K562 (cell line): ENCODE measurements around the gene ZNF277. TPM values are rescaled to one million over a fixed set of nuclear protein-coding genes. Genes with fewer than 3 reads are reported as not detected.
A peak's percentile ranks its signal among the peaks of the same experiment; 100 is the strongest.

Source experiments
- ATAC-seq: fragments of 200-7000 bp; cut with Tn5 transposase; 3 replicates; pipeline ENCODE4 v1.9.1; 2020; ENCODE audit warnings: moderate library complexity
- BruUV-seq: library from RNA; stranded (reverse); fragments of 400-500 nt; replicated peaks from 2 replicates; lab custom pipeline; 2021; lab: Mats Ljungman, UMichigan
- CTCF ChIA-PET: fragments of 300-600 bp; formaldehyde crosslinking; extraction: SDS; loops from one replicate; lab custom pipeline; 2021; ENCODE audit warnings: low intra/inter-chr PET ratio; lab: Yijun Ruan, JAX
- POLR2A ChIA-PET: fragments of 300-600, 350-650 bp; sonication (Branson Sonifier 250); formaldehyde crosslinking; extraction: SDS; loops from one replicate; lab custom pipeline; 2021; ENCODE audit warnings: antibody characterized with exemption, inconsistent platforms; lab: Yijun Ruan, JAX
- DNase-seq, 4 experiments: peaks; one replicate each; pipeline versions ENCODE4 v3.0.0 to v3.0.0-alpha.2; 2011 to 2018; ENCODE audit warnings: low spot score in 3 of 4, mixed read lengths in 3 of 4; ENCODE audit errors: extremely low read depth in 1 of 4
- FAIRE-seq: peaks from 2 replicates; lab custom pipeline; 2011; peaks lifted over from hg19 to GRCh38; lab: Jason Lieb, UNC
- H2AFZ ChIP-seq: 2 replicates; pipeline ENCODE4 v1.6.0; 2011; ENCODE audit warnings: low read depth, low read length, control low read depth, inconsistent platforms
- H3K27ac ChIP-seq: fragments of 200-600 bp; 3 replicates; pipeline ENCODE4 v1.8.0; 2011; ENCODE audit warnings: low read depth, mild to moderate bottlenecking, control low read depth, inconsistent platforms, low read length, moderate library complexity, mixed read lengths; ENCODE audit errors: extremely low read depth
- H3K27me3 ChIP-seq, 2 experiments: fragments of 300-600 bp in 1 of 2; 2 replicates in 1 of 2; 3 replicates in 1 of 2; pipeline versions ENCODE4 v1.6.0 to v1.8.0; 2011; ENCODE audit warnings: inconsistent platforms in 2 of 2, low read length in 2 of 2, mild to moderate bottlenecking in 1 of 2, mixed read lengths in 1 of 2, moderate library complexity in 1 of 2; ENCODE audit not compliant: control insufficient read depth in 2 of 2, insufficient read depth in 2 of 2
- H3K36me3 ChIP-seq: fragments of 300-600 bp; 3 replicates; pipeline ENCODE4 v1.8.0; 2011; ENCODE audit warnings: mild to moderate bottlenecking, low read length, inconsistent platforms; ENCODE audit not compliant: control insufficient read depth, insufficient read depth
- H3K4me1 ChIP-seq, 2 experiments: fragments of 200-600 bp in 1 of 2; replicated peaks in 1 of 2; 2 replicates in 1 of 2; 3 replicates in 1 of 2; pipeline versions ENCODE4 v1.5.1 to v1.8.0; 2011; ENCODE audit warnings: inconsistent platforms in 2 of 2, low read length in 2 of 2, mild to moderate bottlenecking in 1 of 2, mixed read lengths in 1 of 2, moderate library complexity in 1 of 2; ENCODE audit not compliant: control insufficient read depth in 2 of 2, insufficient read depth in 2 of 2
- H3K4me2 ChIP-seq: 2 replicates; pipeline ENCODE4 v1.6.1; 2011; ENCODE audit warnings: low read length, control low read depth, inconsistent platforms, mixed read lengths; ENCODE audit not compliant: insufficient read depth
- H3K4me3 ChIP-seq: fragments of 200-600 bp; sonication (generic), shearing (Covaris generic); 2 replicates; pipeline ENCODE4 v1.5.1; 2016; ENCODE audit warnings: control low read depth, inconsistent platforms
- H3K79me2 ChIP-seq: fragments of 200-600 bp; 3 replicates; pipeline ENCODE4 v1.8.0; 2011; ENCODE audit warnings: low read length, inconsistent platforms; ENCODE audit not compliant: control insufficient read depth, insufficient read depth
- H3K9ac ChIP-seq, 2 experiments: 2 replicates each; pipeline versions ENCODE4 v1.6.0 to v1.6.1; 2011; ENCODE audit warnings: low read depth in 2 of 2, low read length in 2 of 2, control low read depth in 1 of 2, inconsistent platforms in 1 of 2, mild to moderate bottlenecking in 1 of 2, mixed read lengths in 1 of 2; ENCODE audit not compliant: insufficient read depth in 1 of 2
- H3K9me1 ChIP-seq: one replicate; pipeline ENCODE4 v1.6.0; 2011; ENCODE audit warnings: inconsistent platforms, mild to moderate bottlenecking, low read length, moderate library complexity; ENCODE audit not compliant: control insufficient read depth, insufficient read depth
- H3K9me3 ChIP-seq: replicated peaks from 2 replicates; pipeline ENCODE4 v1.5.1; 2011; ENCODE audit warnings: low read depth, low read length, inconsistent platforms; ENCODE audit not compliant: control insufficient read depth, insufficient read depth
- H4K20me1 ChIP-seq: replicated peaks from 2 replicates; pipeline ENCODE4 v1.6.1; 2011; ENCODE audit warnings: low read length, inconsistent platforms, mixed read lengths; ENCODE audit not compliant: control insufficient read depth, insufficient read depth
- ADNP ChIP-seq: fragments of 200-800 bp; sonication (Bioruptor generic); IDR thresholded peaks from 2 replicates; pipeline ENCODE4 v1.6.1; 2016; ENCODE audit warnings: missing genetic modification characterization, missing compliant biosample characterization
- ARID2 ChIP-seq: fragments of 450-650 bp; IDR thresholded peaks from 2 replicates; pipeline ENCODE4 v1.6.1; 2017; ENCODE audit warnings: antibody characterized with exemption, mild to moderate bottlenecking
- HDAC1 ChIP-seq, 2 experiments: fragments of 450-650 bp; IDR thresholded peaks; 2 replicates each; pipeline ENCODE4 v1.6.1; 2016 to 2017; ENCODE audit warnings: inconsistent platforms in 1 of 2, mild to moderate bottlenecking in 1 of 2, moderate library complexity in 1 of 2
- ILF3 ChIP-seq: fragments of 450-650 bp; IDR thresholded peaks from 2 replicates; pipeline ENCODE4 v1.6.1; 2018; ENCODE audit warnings: antibody characterized with exemption, mild to moderate bottlenecking, moderate library complexity, borderline replicate concordance
- JUN ChIP-seq, 2 experiments: sonication (generic) in 1 of 2; formaldehyde crosslinking in 1 of 2; IDR thresholded peaks; 2 replicates each; pipeline versions ENCODE4 v1.6.1 to v1.8.0; 2012 to 2022; ENCODE audit warnings: borderline replicate concordance in 2 of 2, mild to moderate bottlenecking in 2 of 2, improper control_type of control experiment in 1 of 2, low read depth in 1 of 2, low read length in 1 of 2, missing genetic modification reagents in 1 of 2
- MLLT1 ChIP-seq, 2 experiments: fragments of 450-650 bp; IDR thresholded peaks; 2 replicates each; pipeline ENCODE4 v1.6.1; 2016
- PML ChIP-seq: IDR thresholded peaks from 2 replicates; pipeline ENCODE4 v1.6.1; 2012; ENCODE audit warnings: low read length, inconsistent platforms
- SAFB2 ChIP-seq: fragments of 200-400 bp; formaldehyde crosslinking; IDR thresholded peaks from 2 replicates; pipeline ENCODE4 v1.6.1; 2018; ENCODE audit warnings: borderline replicate concordance, low read length, low read depth, moderate library complexity; ENCODE audit not compliant: severe bottlenecking
- SPI1 ChIP-seq: IDR thresholded peaks from 2 replicates; pipeline ENCODE4 v1.6.1; 2011; ENCODE audit warnings: low read depth, low read length, control low read depth, borderline replicate concordance
- TEAD4 ChIP-seq, 2 experiments: sonication (generic) in 1 of 2; formaldehyde crosslinking in 1 of 2; IDR thresholded peaks; 2 replicates each; pipeline versions ENCODE4 v1.6.1 to v1.8.0; 2012 to 2022; ENCODE audit warnings: borderline replicate concordance in 1 of 2, inconsistent platforms in 1 of 2, low read length in 1 of 2, mild to moderate bottlenecking in 1 of 2, missing genetic modification reagents in 1 of 2
- ZFPM2 ChIP-seq: fragments of 250-450 bp; sonication (Bioruptor Pico); IDR thresholded peaks from 2 replicates; pipeline ENCODE4 v1.5.1; 2022; ENCODE audit warnings: mild to moderate bottlenecking
- ZNF12 ChIP-seq: sonication (generic); formaldehyde crosslinking; IDR thresholded peaks from 2 replicates; pipeline ENCODE4 v1.4.0; 2020; ENCODE audit warnings: mild to moderate bottlenecking, missing genetic modification reagents
- ZNF239 ChIP-seq: fragments of 250-450 bp; sonication (Bioruptor Pico); IDR thresholded peaks from 2 replicates; pipeline ENCODE4 v1.4.0; 2020; ENCODE audit warnings: mild to moderate bottlenecking
- ZNF507 ChIP-seq: conservative IDR thresholded peaks from 2 replicates; pipeline ENCODE4 v1.6.1; 2017; ENCODE audit warnings: missing genetic modification characterization, missing compliant biosample characterization
- WGBS: fragments of 100-300 bp; shearing (Covaris generic); methylation state at CpG from one replicate; pipeline ENCODE4 v1.1.6; 2016; ENCODE audit warnings: low coverage, mixed read lengths; ENCODE audit not compliant: insufficient coverage; ENCODE audit errors: missing lambda C conversion rate; 5-methylcytosine and 5-hydroxymethylcytosine counted together
- in situ Hi-C: fragments of 300-500 bp; cut with MboI; formaldehyde crosslinking; loops from 4 replicates; pipeline ENCODE4 v1.15.0; 2018; ENCODE audit warnings: inconsistent platforms, mixed read lengths
- intact Hi-C: fragments of 100-400 bp; cut with micrococcal nuclease; formaldehyde crosslinking; loops from 2 replicates; pipeline ENCODE4 v1.14.2; 2022
- polyA plus RNA-seq, 8 experiments: library from polyadenylated mRNA; depleted of rRNA in 4 of 8; stranded (reverse) in 5 of 8; unstranded in 3 of 8; fragments of >200 nt; fragmentation: Nextera tagmentation in 2 of 8; fragmentation: Illumina TruSeq in 1 of 8; extraction: Ambion mirVana in 2 of 8; extraction: Trizol in 1 of 8; gene quantifications; 2 replicates each; pipeline versions ENCODE4 v1.2.1 to v1.2.3, GENCODE V29; 2011 to 2014; ENCODE audit warnings: inconsistent platforms in 1 of 8, missing spikeins in 1 of 8
- total RNA-seq, 7 experiments: library from RNA; depleted of rRNA in 6 of 7; stranded (reverse); fragments of >200 nt in 6 of 7; fragmentation: Illumina TruSeq in 2 of 7; extraction: Trizol in 2 of 7; gene quantifications; 2 replicates each; pipeline versions ENCODE4 v1.2.1 to v1.2.3, GENCODE V29; 2011 to 2021; ENCODE audit warnings: low replicate concordance in 1 of 7
- TF ChIP-seq, protein P1 (sequence below): fragments of 250-450 bp; sonication (Bioruptor Pico); IDR thresholded peaks from 2 replicates; pipeline ENCODE4 v1.8.0; 2022; ENCODE audit warnings: moderate library complexity, mild to moderate bottlenecking, inconsistent platforms
- TF ChIP-seq, protein P2 (sequence below): fragments of 250-450 bp; sonication (Bioruptor Pico); IDR thresholded peaks from 2 replicates; pipeline ENCODE4 v1.4.0; 2020

The ZNF277 gene
- total and polyA plus RNA-seq, 9 of the 15 experiments (the other 6 are each of a cell fraction or from before 2014, with no cell fraction given) = 18.8 to 33.5 (median 27.7) TPM

- under 1% methylated on average over 68 of the region's 69 CpGs for WGBS
- BruUV-seq = no TSS peak
- H3K27ac ChIP-seq = no peak overlapping the region
- POLR2A ChIA-PET = interaction anchor here (0.8 to 4.0 kb wide), 3 partner anchors 10 to 246 kb away, joined by 3 to 14 read pairs (median 4); partner anchors contain the start of gene IFRD1
- intact Hi-C loops (loop anchor here (10.0 kb wide), 2 partner anchors 209 to 289 kb away; no protein-coding TSS in a partner anchor), in situ Hi-C loops (no loop called here)
- peak overlapping the region; percentile 4 to 91; a peak in 3 of 4 replicates for H3K9ac ChIP-seq
- peaks cover 17% of the 10 kb centered on the region for H3K79me2 ChIP-seq
- H4K20me1 ChIP-seq = no peaks in the 10 kb centered on the region
- ATAC-seq (peak; percentile 23), DNase-seq (peak; percentile 34 to 56 (median 51)), FAIRE-seq (no peak)
- peak overlapping the region; percentile 81 for H3K4me2 ChIP-seq
- peak overlapping the region; percentile 88 for H2AFZ ChIP-seq
- peaks cover 12 to 16% of the 10 kb centered on the region in 2 experiments; a peak in 4 of 5 replicates for H3K4me1 ChIP-seq
- H3K4me3 ChIP-seq = peak overlapping the region; percentile 79
- no peaks in the 10 kb centered on the region for H3K36me3 ChIP-seq
- H3K9me3 ChIP-seq = no peaks in the 10 kb centered on the region
- no peaks in the 10 kb centered on the region for H3K9me1 ChIP-seq
- H3K27me3 ChIP-seq = peaks cover 24 to 26% of the 10 kb centered on the region in 2 experiments
- CTCF ChIA-PET = no interaction called here
- no peak for TF ChIP-seq SPI1
- TF ChIP-seq, protein P1, sequence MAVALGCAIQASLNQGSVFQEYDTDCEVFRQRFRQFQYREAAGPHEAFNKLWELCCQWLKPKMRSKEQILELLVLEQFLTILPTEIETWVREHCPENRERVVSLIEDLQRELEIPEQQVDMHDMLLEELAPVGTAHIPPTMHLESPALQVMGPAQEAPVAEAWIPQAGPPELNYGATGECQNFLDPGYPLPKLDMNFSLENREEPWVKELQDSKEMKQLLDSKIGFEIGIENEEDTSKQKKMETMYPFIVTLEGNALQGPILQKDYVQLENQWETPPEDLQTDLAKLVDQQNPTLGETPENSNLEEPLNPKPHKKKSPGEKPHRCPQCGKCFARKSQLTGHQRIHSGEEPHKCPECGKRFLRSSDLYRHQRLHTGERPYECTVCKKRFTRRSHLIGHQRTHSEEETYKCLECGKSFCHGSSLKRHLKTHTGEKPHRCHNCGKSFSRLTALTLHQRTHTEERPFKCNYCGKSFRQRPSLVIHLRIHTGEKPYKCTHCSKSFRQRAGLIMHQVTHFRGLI (CRISPR knock-in tag) = no peak
- TF ChIP-seq MLLT1 (IDR thresholded peaks at IDR 0.05) = peak in 1 of 2 experiments; percentile 20; a peak in 1 of 4 replicates
- TF ChIP-seq ZFPM2 = no peak
- no peak for TF ChIP-seq ADNP (tag)
- TF ChIP-seq ILF3 = no peak
- TF ChIP-seq SAFB2 = no peak
- TF ChIP-seq JUN (IDR thresholded peaks at IDR 0.05; ENCODE audit: borderline replicate concordance, low read depth, low read length) = no peak
- TF ChIP-seq JUN (CRISPR knock-in tag; IDR thresholded peaks at IDR 0.05; ENCODE audit: borderline replicate concordance) = no peak
- no peak for TF ChIP-seq ZNF507
- TF ChIP-seq PML = no peak
- TF ChIP-seq ARID2 = no peak
- no peak for TF ChIP-seq TEAD4 (IDR thresholded peaks at IDR 0.05; ENCODE audit: low read length)
- TF ChIP-seq TEAD4 (CRISPR knock-in tag; IDR thresholded peaks at IDR 0.05; ENCODE audit: borderline replicate concordance) = no peak
- 0 out of 4 replicates have a peak, but pooled peaks of 1 of the 2 experiments have one; percentile 43 for TF ChIP-seq HDAC1 (IDR thresholded peaks at IDR 0.05)
- TF ChIP-seq, protein P2, sequence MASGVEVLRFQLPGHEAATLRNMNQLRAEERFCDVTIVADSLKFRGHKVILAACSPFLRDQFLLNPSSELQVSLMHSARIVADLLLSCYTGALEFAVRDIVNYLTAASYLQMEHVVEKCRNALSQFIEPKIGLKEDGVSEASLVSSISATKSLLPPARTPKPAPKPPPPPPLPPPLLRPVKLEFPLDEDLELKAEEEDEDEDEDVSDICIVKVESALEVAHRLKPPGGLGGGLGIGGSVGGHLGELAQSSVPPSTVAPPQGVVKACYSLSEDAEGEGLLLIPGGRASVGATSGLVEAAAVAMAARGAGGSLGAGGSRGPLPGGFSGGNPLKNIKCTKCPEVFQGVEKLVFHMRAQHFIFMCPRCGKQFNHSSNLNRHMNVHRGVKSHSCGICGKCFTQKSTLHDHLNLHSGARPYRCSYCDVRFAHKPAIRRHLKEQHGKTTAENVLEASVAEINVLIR (CRISPR knock-in tag) = no peak
- peak; percentile 57; the same call in 1 of the 2 replicates for TF ChIP-seq ZNF12 (CRISPR knock-in tag)
- TF ChIP-seq ZNF239 = no peak
Observed at GRCh38 chr7:112205343-112206237, 905 bp upstream of the ZNF277 start.
